ENCODE measurements around the gene SASH1. TPM values are rescaled to one million over a fixed set of nuclear protein-coding genes. Genes with fewer than 3 reads are reported as not detected.

The SASH1 gene
- total RNA-seq, 1 experiment from 2014 or later: 19.2 TPM

DNA sequence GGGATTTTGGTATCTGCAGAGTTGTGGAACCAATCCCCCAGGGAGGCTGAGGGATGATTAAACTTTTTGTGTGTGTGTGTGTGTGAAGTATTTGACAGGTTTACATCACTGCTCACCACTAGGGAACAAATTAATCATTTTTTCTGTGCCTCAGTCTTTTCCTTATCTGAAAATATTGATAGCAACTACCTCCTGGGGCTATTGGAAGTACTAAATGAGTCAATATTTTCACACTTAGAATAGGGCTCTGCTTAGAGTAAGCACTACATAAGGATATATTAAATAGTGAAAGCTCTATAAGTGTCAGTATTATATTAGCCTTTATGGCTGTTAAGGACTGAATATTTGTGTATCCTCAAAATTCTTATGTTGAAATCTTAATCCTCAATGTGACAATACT, 249.0 kb downstream of the SASH1 start:
- BruUV-seq (replicated peaks): no TSS peak
- H3K27me3 ChIP-seq (replicated peaks; ENCODE audit: insufficient read depth, low read depth, low read length, poor library complexity): no peaks in the 10 kb centered on the region
- no peak overlapping the region for H3K27ac ChIP-seq (ENCODE audit: low read depth, low read length, poor library complexity, severe bottlenecking)
- no peak overlapping the region for H3K4me3 ChIP-seq (ENCODE audit: low read depth, low read length, poor library complexity, severe bottlenecking)
- POLR2A ChIA-PET (ENCODE audit: low non-redundant PET): no interaction called here
- intact Hi-C loops (cut with micrococcal nuclease; ENCODE audit: unreplicated experiment): no loop called here
- no peaks in the 10 kb centered on the region for H3K4me1 ChIP-seq (ENCODE audit: insufficient read depth, low read length, poor library complexity, severe bottlenecking)
- DNase-seq (ENCODE audit: low spot score): no peak
- CTCF ChIA-PET: no interaction called here
- TF ChIP-seq, protein P1, sequence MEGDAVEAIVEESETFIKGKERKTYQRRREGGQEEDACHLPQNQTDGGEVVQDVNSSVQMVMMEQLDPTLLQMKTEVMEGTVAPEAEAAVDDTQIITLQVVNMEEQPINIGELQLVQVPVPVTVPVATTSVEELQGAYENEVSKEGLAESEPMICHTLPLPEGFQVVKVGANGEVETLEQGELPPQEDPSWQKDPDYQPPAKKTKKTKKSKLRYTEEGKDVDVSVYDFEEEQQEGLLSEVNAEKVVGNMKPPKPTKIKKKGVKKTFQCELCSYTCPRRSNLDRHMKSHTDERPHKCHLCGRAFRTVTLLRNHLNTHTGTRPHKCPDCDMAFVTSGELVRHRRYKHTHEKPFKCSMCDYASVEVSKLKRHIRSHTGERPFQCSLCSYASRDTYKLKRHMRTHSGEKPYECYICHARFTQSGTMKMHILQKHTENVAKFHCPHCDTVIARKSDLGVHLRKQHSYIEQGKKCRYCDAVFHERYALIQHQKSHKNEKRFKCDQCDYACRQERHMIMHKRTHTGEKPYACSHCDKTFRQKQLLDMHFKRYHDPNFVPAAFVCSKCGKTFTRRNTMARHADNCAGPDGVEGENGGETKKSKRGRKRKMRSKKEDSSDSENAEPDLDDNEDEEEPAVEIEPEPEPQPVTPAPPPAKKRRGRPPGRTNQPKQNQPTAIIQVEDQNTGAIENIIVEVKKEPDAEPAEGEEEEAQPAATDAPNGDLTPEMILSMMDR (conservative IDR thresholded peaks at IDR 0.05; ENCODE audit: low read depth, low read length): no peak
- no peak for TF ChIP-seq EZH2 (IDR thresholded peaks at IDR 0.05; ENCODE audit: borderline replicate concordance, low read depth, low read length, poor library complexity, severe bottlenecking)
- no peaks in the 10 kb centered on the region for H3K9me3 ChIP-seq (ENCODE audit: low read depth, low read length, poor library complexity, severe bottlenecking)
- H3K36me3 ChIP-seq (ENCODE audit: insufficient read depth, low read length, poor library complexity, severe bottlenecking): no peaks in the 10 kb centered on the region

DNA sequence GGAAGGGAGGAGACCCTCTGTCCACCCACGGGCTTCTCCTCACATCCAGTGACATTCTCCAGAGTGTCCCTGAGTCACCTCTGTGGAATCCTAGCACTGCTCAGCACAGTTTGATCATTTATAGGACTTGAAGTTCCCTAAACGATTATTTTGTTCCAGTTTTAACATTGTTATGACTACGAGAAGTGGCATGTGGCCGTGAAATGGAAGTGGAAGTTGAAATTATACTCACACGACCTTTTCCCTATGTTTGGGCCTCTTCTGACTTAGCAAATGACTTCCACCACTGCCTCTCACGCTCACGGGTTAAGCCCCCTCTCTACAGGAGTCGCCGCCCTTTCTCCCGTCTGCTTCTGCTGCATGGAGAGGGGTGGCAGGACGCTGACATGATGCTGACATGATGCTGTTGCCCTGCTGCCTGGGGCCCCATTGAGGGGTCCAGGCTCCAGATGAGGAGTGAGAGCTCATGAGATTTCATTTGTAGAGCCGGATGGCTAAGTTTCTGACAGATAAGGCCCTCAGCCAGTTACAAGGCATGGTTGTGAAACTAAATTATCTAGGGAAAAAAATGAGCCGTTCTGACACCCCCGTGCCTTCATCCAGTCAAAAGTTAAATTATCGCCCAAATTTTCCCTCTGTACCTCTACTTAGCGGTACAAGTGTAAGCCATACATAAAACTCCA, 250.6 kb downstream of the SASH1 start:
- TF ChIP-seq EZH2 (IDR thresholded peaks at IDR 0.05; ENCODE audit: borderline replicate concordance, low read depth, low read length, poor library complexity, severe bottlenecking): no peak
- TF ChIP-seq, protein P1 (conservative IDR thresholded peaks at IDR 0.05; ENCODE audit: low read depth, low read length): no peak
- no peak for DNase-seq (ENCODE audit: low spot score)
- CTCF ChIA-PET: no interaction called here

DNA sequence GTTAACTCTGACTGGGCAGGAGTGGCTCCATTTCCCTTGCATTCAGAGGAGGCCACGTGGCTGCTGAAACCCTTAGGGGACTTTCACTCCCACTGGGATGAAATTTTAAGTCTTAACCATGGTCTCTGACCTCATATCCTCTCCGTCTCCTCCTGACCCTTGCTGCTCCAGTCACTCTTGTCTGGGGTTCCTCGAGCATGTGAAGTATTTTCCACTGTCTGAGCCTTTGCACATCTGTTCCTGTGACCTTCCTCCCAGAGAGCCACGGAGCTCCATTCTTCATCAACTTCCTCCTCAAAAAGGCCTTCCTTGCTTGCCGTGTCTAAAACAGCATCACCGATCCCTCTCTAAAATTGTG, 251.2 kb downstream of the SASH1 start:
- H3K9me3 ChIP-seq (ENCODE audit: low read depth, low read length, poor library complexity, severe bottlenecking): no peaks in the 10 kb centered on the region
- intact Hi-C loops (cut with micrococcal nuclease; ENCODE audit: unreplicated experiment): no loop called here
- POLR2A ChIA-PET (ENCODE audit: low non-redundant PET): no interaction called here
- no peak overlapping the region for H3K27ac ChIP-seq (ENCODE audit: low read depth, low read length, poor library complexity, severe bottlenecking)
- BruUV-seq (replicated peaks): no TSS peak
- H3K36me3 ChIP-seq (ENCODE audit: insufficient read depth, low read length, poor library complexity, severe bottlenecking): no peaks in the 10 kb centered on the region
- TF ChIP-seq EZH2 (IDR thresholded peaks at IDR 0.05; ENCODE audit: borderline replicate concordance, low read depth, low read length, poor library complexity, severe bottlenecking): no peak
- TF ChIP-seq, protein P1 (conservative IDR thresholded peaks at IDR 0.05; ENCODE audit: low read depth, low read length): no peak
- CTCF ChIA-PET: no interaction called here
- no peak overlapping the region for H3K4me3 ChIP-seq (ENCODE audit: low read depth, low read length, poor library complexity, severe bottlenecking)
- no peaks in the 10 kb centered on the region for H3K4me1 ChIP-seq (ENCODE audit: insufficient read depth, low read length, poor library complexity, severe bottlenecking)
- DNase-seq (ENCODE audit: low spot score): no peak
- no peaks in the 10 kb centered on the region for H3K27me3 ChIP-seq (replicated peaks; ENCODE audit: insufficient read depth, low read depth, low read length, poor library complexity)

More for the DNA sequence above, 250.6 kb downstream of the SASH1 start:
- Histone ChIP-seq H3K9me3 (ENCODE audit: low read depth, low read length, poor library complexity, severe bottlenecking) (no peaks in the 10 kb centered on the region), H3K4me3 (ENCODE audit: low read depth, low read length, poor library complexity, severe bottlenecking) (no peak overlapping the region), H3K4me1 (ENCODE audit: insufficient read depth, low read length, poor library complexity, severe bottlenecking) (no peaks in the 10 kb centered on the region), H3K27me3 (replicated peaks; ENCODE audit: insufficient read depth, low read depth, low read length, poor library complexity) (no peaks in the 10 kb centered on the region), H3K27ac (ENCODE audit: low read depth, low read length, poor library complexity, severe bottlenecking) (no peak overlapping the region), H3K36me3 (ENCODE audit: insufficient read depth, low read length, poor library complexity, severe bottlenecking) (no peaks in the 10 kb centered on the region)
- intact Hi-C loops (cut with micrococcal nuclease; ENCODE audit: unreplicated experiment): no loop called here
- POLR2A ChIA-PET (ENCODE audit: low non-redundant PET): no interaction called here
- BruUV-seq (replicated peaks): no TSS peak

All from A673 (cell line).